Stimulated activated naive B cell treated with anti-CD40 and anti-IgM and Interleukin-4, amounts not matched to agents 10 μg/mL and 1 μg/mL and 100 μg/mL, for 72 hours (primary cell): ENCODE data around the gene EEFSEC.

Experiments used
- ATAC-seq, 2 donors: fragments of 150-1000 bp; cut with Tn5 transposase; replicated peaks; 2 replicates each; pipeline ENCODE4 v1.10.0; 2021; ENCODE audit warnings: moderate library complexity in 1 of 2
- DNase-seq: peaks from one replicate; pipeline ENCODE4 v3.0.0; 2021
- H3K27ac Mint-ChIP-seq: one replicate; pipeline ENCODE4 v1.8.0; 2022; ENCODE audit warnings: mild to moderate bottlenecking, mixed read lengths
- H3K27me3 Mint-ChIP-seq, 2 donors: one replicate each; pipeline ENCODE4 v1.8.0; 2022; ENCODE audit warnings: mixed read lengths in 2 of 2
- H3K36me3 Mint-ChIP-seq, 2 donors: one replicate each; pipeline ENCODE4 v1.8.0; 2022; ENCODE audit warnings: mixed read lengths in 2 of 2, mild to moderate bottlenecking in 1 of 2
- H3K4me1 Mint-ChIP-seq, 2 donors: one replicate each; pipeline ENCODE4 v1.8.0; 2022; ENCODE audit warnings: mixed read lengths in 2 of 2, mild to moderate bottlenecking in 1 of 2
- H3K4me3 Mint-ChIP-seq, 2 donors: one replicate each; pipeline ENCODE4 v1.8.0; 2022; ENCODE audit warnings: mild to moderate bottlenecking in 2 of 2, mixed read lengths in 2 of 2, moderate library complexity in 1 of 2
- H3K9me3 Mint-ChIP-seq, 2 donors: one replicate each; pipeline ENCODE4 v1.8.0; 2022; ENCODE audit warnings: mixed read lengths in 2 of 2, mild to moderate bottlenecking in 1 of 2

EEFSEC gene

GRCh38 chr3:128346562-128346961, 193.3 kb downstream of the EEFSEC start:
- no peak for ATAC-seq
- no peak for DNase-seq
- no peak overlapping the region for H3K27ac Mint-ChIP-seq
- no peak overlapping the region for H3K4me3 Mint-ChIP-seq
- no peaks in the 10 kb centered on the region for H3K9me3 Mint-ChIP-seq
- H3K36me3 Mint-ChIP-seq = peaks cover 21 to 34% of the 10 kb centered on the region in 2 donors
- peaks cover 16 to 33% of the 10 kb centered on the region in 2 donors for H3K4me1 Mint-ChIP-seq
- no peaks in the 10 kb centered on the region for H3K27me3 Mint-ChIP-seq

- Mint-ChIP-seq H3K4me1 (peaks cover 16 to 33% of the 10 kb centered on the region in 2 donors), H3K27me3 (no peaks in the 10 kb centered on the region), H3K9me3 (no peaks in the 10 kb centered on the region), H3K36me3 (peaks cover 19 to 33% of the 10 kb centered on the region in 2 donors), H3K27ac (no peak overlapping the region), H3K4me3 (no peak overlapping the region)
- DNase-seq = no peak
- ATAC-seq = no peak
Observed at GRCh38 chr3:128347282-128347681, 194.0 kb downstream of the EEFSEC start.

- Mint-ChIP-seq H3K4me3 (no peak overlapping the region), H3K27me3 (no peaks in the 10 kb centered on the region), H3K36me3 (peaks cover 16 to 32% of the 10 kb centered on the region in 2 donors), H3K4me1 (peaks cover 16 to 33% of the 10 kb centered on the region in 2 donors), H3K9me3 (no peaks in the 10 kb centered on the region), H3K27ac (no peak overlapping the region)
- DNase-seq = no peak
- ATAC-seq = no peak
Observed at GRCh38 chr3:128348075-128348474, 194.8 kb downstream of the EEFSEC start.

- peak overlapping the region; percentile 8 to 45 for H3K4me3 Mint-ChIP-seq
- no peaks in the 10 kb centered on the region for H3K27me3 Mint-ChIP-seq
- peak; percentile 84 to 87 for ATAC-seq
- H3K36me3 Mint-ChIP-seq = peaks cover 14 to 30% of the 10 kb centered on the region in 2 donors
- peak overlapping the region; percentile 68 for H3K27ac Mint-ChIP-seq
- peak; percentile 5 for DNase-seq
- no peaks in the 10 kb centered on the region for H3K9me3 Mint-ChIP-seq
- peaks cover 16 to 31% of the 10 kb centered on the region in 2 donors for H3K4me1 Mint-ChIP-seq
Observed at GRCh38 chr3:128348805-128349531, 195.7 kb downstream of the EEFSEC start.

- H3K36me3 Mint-ChIP-seq = peaks cover 12 to 31% of the 10 kb centered on the region in 2 donors
- H3K4me3 Mint-ChIP-seq = no peak overlapping the region
- ATAC-seq (no peak), DNase-seq (no peak)
- H3K4me1 Mint-ChIP-seq = peaks cover 16 to 29% of the 10 kb centered on the region in 2 donors
- no peak overlapping the region for H3K27ac Mint-ChIP-seq
- no peaks in the 10 kb centered on the region for H3K9me3 Mint-ChIP-seq
- H3K27me3 Mint-ChIP-seq = no peaks in the 10 kb centered on the region
Observed at GRCh38 chr3:128349963-128350599, 196.8 kb downstream of the EEFSEC start.

GRCh38 chr3:128351546-128351945, 198.3 kb downstream of the EEFSEC start:
- Mint-ChIP-seq H3K27ac (no peak overlapping the region), H3K9me3 (no peaks in the 10 kb centered on the region), H3K4me3 (no peak overlapping the region)

GRCh38 chr3:128352326-128352725, 199.0 kb downstream of the EEFSEC start:
- Mint-ChIP-seq H3K27ac (no peak overlapping the region), H3K36me3 (peaks cover 13 to 35% of the 10 kb centered on the region in 2 donors), H3K4me1 (peaks cover 13 to 24% of the 10 kb centered on the region in 2 donors), H3K27me3 (no peaks in the 10 kb centered on the region), H3K4me3 (no peak overlapping the region), H3K9me3 (no peaks in the 10 kb centered on the region)
- no peak for DNase-seq
- no peak for ATAC-seq

More at GRCh38 chr3:128351546-128351945, 198.3 kb downstream of the EEFSEC start:
- ATAC-seq (no peak), DNase-seq (no peak)
- Mint-ChIP-seq H3K27me3 (no peaks in the 10 kb centered on the region), H3K36me3 (peaks cover 12 to 32% of the 10 kb centered on the region in 2 donors), H3K4me1 (peaks cover 16 to 29% of the 10 kb centered on the region in 2 donors)

GRCh38 chr3:128353361-128353965, 200.2 kb downstream of the EEFSEC start:
- peaks cover 19 to 42% of the 10 kb centered on the region in 2 donors for H3K36me3 Mint-ChIP-seq
- H3K9me3 Mint-ChIP-seq = no peaks in the 10 kb centered on the region
- peaks cover 9 to 12% of the 10 kb centered on the region in 2 donors for H3K4me1 Mint-ChIP-seq
- no peaks in the 10 kb centered on the region for H3K27me3 Mint-ChIP-seq
- no peak for ATAC-seq
- no peak for DNase-seq
- no peak overlapping the region for H3K4me3 Mint-ChIP-seq
- no peak overlapping the region for H3K27ac Mint-ChIP-seq

- ATAC-seq (no peak), DNase-seq (no peak)
- Mint-ChIP-seq H3K27ac (no peak overlapping the region), H3K4me1 (peaks cover 5% of the 10 kb centered on the region in 2 donors), H3K9me3 (no peaks in the 10 kb centered on the region), H3K27me3 (no peaks in the 10 kb centered on the region), H3K4me3 (no peak overlapping the region), H3K36me3 (peaks cover 22 to 45% of the 10 kb centered on the region in 2 donors)
Observed at GRCh38 chr3:128353991-128354687, 200.9 kb downstream of the EEFSEC start.

- peaks cover 0 to 2% of the 10 kb centered on the region in 2 donors for H3K4me1 Mint-ChIP-seq
- ATAC-seq = no peak
- no peak overlapping the region for H3K4me3 Mint-ChIP-seq
- DNase-seq = no peak
- H3K27ac Mint-ChIP-seq = no peak overlapping the region
- H3K36me3 Mint-ChIP-seq = peaks cover 26 to 49% of the 10 kb centered on the region in 2 donors
- H3K27me3 Mint-ChIP-seq = no peaks in the 10 kb centered on the region
- H3K9me3 Mint-ChIP-seq = no peaks in the 10 kb centered on the region
Observed at GRCh38 chr3:128354788-128355542, 201.7 kb downstream of the EEFSEC start.

- DNase-seq = no peak
- Mint-ChIP-seq H3K27ac (no peak overlapping the region), H3K36me3 (peaks cover 30 to 52% of the 10 kb centered on the region in 2 donors), H3K9me3 (no peaks in the 10 kb centered on the region), H3K27me3 (no peaks in the 10 kb centered on the region), H3K4me1 (peaks cover 0 to 2% of the 10 kb centered on the region in 2 donors), H3K4me3 (no peak overlapping the region)
- no peak for ATAC-seq
Observed at GRCh38 chr3:128355543-128355919, 202.2 kb downstream of the EEFSEC start.

GRCh38 chr3:128356822-128357221, 203.5 kb downstream of the EEFSEC start:
- DNase-seq (no peak), ATAC-seq (no peak)
- Mint-ChIP-seq H3K27ac (no peak overlapping the region), H3K4me3 (no peak overlapping the region), H3K36me3 (peaks cover 32 to 56% of the 10 kb centered on the region in 2 donors), H3K4me1 (peaks cover 0 to 2% of the 10 kb centered on the region in 2 donors), H3K9me3 (no peaks in the 10 kb centered on the region), H3K27me3 (no peaks in the 10 kb centered on the region)

GRCh38 chr3:128357538-128357937, 204.3 kb downstream of the EEFSEC start:
- Mint-ChIP-seq H3K4me3 (no peak overlapping the region), H3K9me3 (no peaks in the 10 kb centered on the region), H3K27me3 (no peaks in the 10 kb centered on the region), H3K27ac (no peak overlapping the region), H3K36me3 (peaks cover 30 to 54% of the 10 kb centered on the region in 2 donors), H3K4me1 (peaks cover 0 to 2% of the 10 kb centered on the region in 2 donors)
- ATAC-seq (no peak), DNase-seq (no peak)
